Measurements from ENCODE around the gene RAP1B.

DNA sequence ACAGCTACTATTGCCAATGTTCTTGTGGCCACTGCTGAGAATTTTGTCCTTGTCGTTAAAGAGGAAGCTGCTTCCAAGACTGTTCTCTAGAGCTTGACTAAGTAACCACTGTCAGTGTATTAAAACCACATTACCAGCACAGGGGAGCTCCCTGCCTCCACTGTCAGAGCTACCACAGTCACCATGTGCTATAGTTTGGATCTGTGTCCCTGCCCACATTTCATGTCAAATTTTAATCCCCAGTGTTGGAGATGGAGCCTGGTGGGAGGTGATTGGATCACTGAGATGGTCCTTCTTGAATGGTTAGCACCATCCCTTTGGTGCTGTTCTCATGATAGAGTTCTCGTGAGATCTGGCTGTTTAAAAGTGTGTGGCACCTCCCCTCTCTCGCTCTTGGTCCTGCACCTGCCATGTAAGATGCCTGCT is 23.2 kb upstream of the RAP1B start:
- TF ChIP-seq, protein P1, sequence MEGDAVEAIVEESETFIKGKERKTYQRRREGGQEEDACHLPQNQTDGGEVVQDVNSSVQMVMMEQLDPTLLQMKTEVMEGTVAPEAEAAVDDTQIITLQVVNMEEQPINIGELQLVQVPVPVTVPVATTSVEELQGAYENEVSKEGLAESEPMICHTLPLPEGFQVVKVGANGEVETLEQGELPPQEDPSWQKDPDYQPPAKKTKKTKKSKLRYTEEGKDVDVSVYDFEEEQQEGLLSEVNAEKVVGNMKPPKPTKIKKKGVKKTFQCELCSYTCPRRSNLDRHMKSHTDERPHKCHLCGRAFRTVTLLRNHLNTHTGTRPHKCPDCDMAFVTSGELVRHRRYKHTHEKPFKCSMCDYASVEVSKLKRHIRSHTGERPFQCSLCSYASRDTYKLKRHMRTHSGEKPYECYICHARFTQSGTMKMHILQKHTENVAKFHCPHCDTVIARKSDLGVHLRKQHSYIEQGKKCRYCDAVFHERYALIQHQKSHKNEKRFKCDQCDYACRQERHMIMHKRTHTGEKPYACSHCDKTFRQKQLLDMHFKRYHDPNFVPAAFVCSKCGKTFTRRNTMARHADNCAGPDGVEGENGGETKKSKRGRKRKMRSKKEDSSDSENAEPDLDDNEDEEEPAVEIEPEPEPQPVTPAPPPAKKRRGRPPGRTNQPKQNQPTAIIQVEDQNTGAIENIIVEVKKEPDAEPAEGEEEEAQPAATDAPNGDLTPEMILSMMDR (IDR thresholded peaks at IDR 0.05): no peak
- no peak for TF ChIP-seq POLR2A (IDR thresholded peaks at IDR 0.05)

Data from ovary (tissue), 3 donors.